Glutamatergic neuron (in vitro differentiated cells): ENCODE results near the gene SNX24. TPM values are rescaled to one million over a fixed set of nuclear protein-coding genes. Genes with fewer than 3 reads are reported as not detected.
"Not testable (repeated sequence)": the region's sequence is repeated elsewhere in the genome, so short reads cannot be mapped to it uniquely, and the experiment has no call there.

Experiments used
- DNase-seq: peaks from one replicate; pipeline ENCODE4 v3.0.0; 2022
- H3K27ac Mint-ChIP-seq: one replicate; pipeline ENCODE4 v1.8.0; 2020; ENCODE audit warnings: mild to moderate bottlenecking, mixed read lengths, inconsistent platforms; ENCODE audit not compliant: unreplicated experiment
- H3K27me3 Mint-ChIP-seq: one replicate; pipeline ENCODE4 v1.8.0; 2020; ENCODE audit warnings: mild to moderate bottlenecking, moderate library complexity, mixed read lengths, inconsistent platforms; ENCODE audit not compliant: unreplicated experiment
- H3K36me3 Mint-ChIP-seq: one replicate; pipeline ENCODE4 v1.8.0; 2020; ENCODE audit warnings: mild to moderate bottlenecking, mixed read lengths, inconsistent platforms; ENCODE audit not compliant: unreplicated experiment
- H3K4me1 Mint-ChIP-seq: one replicate; pipeline ENCODE4 v1.8.0; 2020; ENCODE audit warnings: mild to moderate bottlenecking, low read depth, mixed read lengths, inconsistent platforms; ENCODE audit not compliant: unreplicated experiment
- H3K4me3 Mint-ChIP-seq: one replicate; pipeline ENCODE4 v1.8.0; 2020; ENCODE audit warnings: mild to moderate bottlenecking, mixed read lengths, inconsistent platforms; ENCODE audit not compliant: unreplicated experiment
- H3K9me3 Mint-ChIP-seq: one replicate; pipeline ENCODE4 v1.8.0; 2020; ENCODE audit warnings: mild to moderate bottlenecking, moderate library complexity, mixed read lengths, inconsistent platforms; ENCODE audit not compliant: unreplicated experiment
- CTCF ChIP-seq: fragments of 200-600 bp; sonication (generic); IDR thresholded peaks from one replicate; pipeline ENCODE4 v1.5.0; 2021; ENCODE audit not compliant: partially characterized antibody, unreplicated experiment
- total RNA-seq: library from RNA; stranded (reverse); fragmentation: NEBNext Ultra II Directional; extraction: Animal tissue kit (Norgen Biotek cat#: 25700); gene quantifications from one replicate; pipeline ENCODE4 v1.2.1, GENCODE V29; 2021; ENCODE audit not compliant: unreplicated experiment

Gene SNX24
- total RNA-seq, 1 donor from 2014 or later = 21.8 TPM

GRCh38 chr5:122909470-122910100, 64.2 kb downstream of the SNX24 start:
- Mint-ChIP-seq H3K27me3 (no peaks in the 10 kb centered on the region), H3K36me3 (no peaks in the 10 kb centered on the region), H3K4me1 (peaks cover 18% of the 10 kb centered on the region), H3K9me3 (peaks cover 3% of the 10 kb centered on the region), H3K27ac (no peak overlapping the region), H3K4me3 (no peak overlapping the region)
- TF ChIP-seq CTCF = no peak
- no peak for DNase-seq

- not testable (repeated sequence) for H3K27ac Mint-ChIP-seq, H3K9me3 Mint-ChIP-seq, DNase-seq, H3K4me3 Mint-ChIP-seq, H3K27me3 Mint-ChIP-seq, H3K36me3 Mint-ChIP-seq
- H3K4me1 Mint-ChIP-seq = peaks cover 12% of the 10 kb centered on the region
Measured at GRCh38 chr5:122913436-122913835, 68.0 kb downstream of the SNX24 start.

GRCh38 chr5:122915717-122916461, 70.5 kb downstream of the SNX24 start:
- H3K4me1 Mint-ChIP-seq = peaks cover 4% of the 10 kb centered on the region
- peaks cover 3% of the 10 kb centered on the region for H3K9me3 Mint-ChIP-seq
- H3K4me3 Mint-ChIP-seq = no peak overlapping the region
- H3K27me3 Mint-ChIP-seq = no peaks in the 10 kb centered on the region
- no peak overlapping the region for H3K27ac Mint-ChIP-seq
- no peaks in the 10 kb centered on the region for H3K36me3 Mint-ChIP-seq
- TF ChIP-seq CTCF = no peak
- DNase-seq = no peak

GRCh38 chr5:122916490-122916889, 71.1 kb downstream of the SNX24 start:
- Mint-ChIP-seq H3K36me3 (no peaks in the 10 kb centered on the region), H3K4me1 (peaks cover 4% of the 10 kb centered on the region), H3K9me3 (peaks cover 3% of the 10 kb centered on the region), H3K27ac (no peak overlapping the region), H3K27me3 (no peaks in the 10 kb centered on the region), H3K4me3 (no peak overlapping the region)
- DNase-seq = no peak
- TF ChIP-seq CTCF = no peak

GRCh38 chr5:122919969-122920368, 74.6 kb downstream of the SNX24 start:
- Mint-ChIP-seq H3K27ac (no peak overlapping the region), H3K36me3 (no peaks in the 10 kb centered on the region), H3K4me3 (no peak overlapping the region), H3K9me3 (no peaks in the 10 kb centered on the region), H3K4me1 (peaks cover 4% of the 10 kb centered on the region), H3K27me3 (no peaks in the 10 kb centered on the region)
- no peak for DNase-seq
- no peak for TF ChIP-seq CTCF
